Activated CD4-positive, alpha-beta memory T cell treated with anti-CD3 and anti-CD28 coated beads for 36 hours (primary cell): ENCODE results near the gene MRPS5. TPM values are rescaled to one million over a fixed set of nuclear protein-coding genes. Genes with fewer than 3 reads are reported as not detected.

Source experiments
- CTCF ChIA-PET: fragments of 350-600 bp; sonication (Branson Sonifier 250); formaldehyde crosslinking; loops from one replicate; lab custom pipeline; 2021; ENCODE audit warnings: antibody characterized with exemption, inconsistent platforms; lab: Charles Lee
- POLR2A ChIA-PET: fragments of 350-600 bp; sonication (Branson Sonifier 250); formaldehyde crosslinking; loops from one replicate; lab custom pipeline; 2021; ENCODE audit warnings: antibody characterized with exemption; lab: Charles Lee
- DNase-seq: peaks from one replicate; pipeline ENCODE4 v3.0.0-alpha.2; 2020
- H3K27ac Mint-ChIP-seq: one replicate; pipeline ENCODE4 v1.8.0; 2021; ENCODE audit warnings: mixed read lengths
- H3K27me3 Mint-ChIP-seq: one replicate; pipeline ENCODE4 v1.8.0; 2021; ENCODE audit warnings: mixed read lengths
- H3K36me3 Mint-ChIP-seq: one replicate; pipeline ENCODE4 v1.8.0; 2021; ENCODE audit warnings: mixed read lengths
- H3K4me1 Mint-ChIP-seq: one replicate; pipeline ENCODE4 v1.8.0; 2021; ENCODE audit warnings: low read depth, mixed read lengths
- H3K4me3 Mint-ChIP-seq: one replicate; pipeline ENCODE4 v1.8.0; 2021; ENCODE audit warnings: mild to moderate bottlenecking, mixed read lengths
- H3K9me3 Mint-ChIP-seq: one replicate; pipeline ENCODE4 v1.8.0; 2021; ENCODE audit warnings: mixed read lengths
- intact Hi-C: fragments of 100-400 bp; cut with micrococcal nuclease; formaldehyde crosslinking; loops from one replicate; pipeline ENCODE4 v1.15.1; 2023
- total RNA-seq, 2 experiments: library from RNA; stranded (reverse); gene quantifications; one replicate each; pipeline ENCODE4 v1.2.3, GENCODE V29; 2021

MRPS5 gene
- total RNA-seq, 2 experiments from 2014 or later = 79.3 to 82.3 TPM

DNA sequence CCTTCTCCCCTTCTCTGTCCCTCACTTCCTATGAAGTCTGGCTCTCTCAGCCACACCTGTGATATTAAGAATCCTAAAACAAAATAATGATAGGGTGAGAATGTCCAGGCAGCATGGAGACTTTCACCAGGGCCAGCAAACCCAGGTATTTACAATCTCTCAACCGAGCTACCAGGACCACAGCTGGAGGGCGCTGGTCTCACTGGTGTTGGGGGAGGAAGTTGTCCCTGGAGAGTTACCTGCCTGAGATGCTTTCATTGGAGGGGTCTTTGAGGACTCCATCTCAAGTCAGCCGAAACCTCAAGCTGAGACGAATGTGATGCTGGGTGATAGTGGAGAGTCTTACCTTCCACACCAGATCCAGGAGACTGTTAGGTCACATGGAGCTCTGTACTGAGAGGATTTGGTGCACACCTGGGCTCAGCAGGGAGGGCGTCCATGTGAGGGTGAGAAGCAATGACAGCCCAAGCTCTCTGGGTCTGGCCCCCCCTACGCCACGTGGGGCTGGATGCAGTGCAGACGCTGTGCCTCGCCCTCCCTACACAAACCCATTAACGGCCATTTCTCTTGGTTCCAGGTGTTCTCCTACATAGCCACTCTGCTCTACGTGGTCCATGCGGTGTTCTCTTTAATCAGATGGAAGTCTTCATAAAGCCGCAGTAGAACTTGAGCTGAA is 68.7 kb downstream of the MRPS5 start:
- no peak overlapping the region for H3K27ac Mint-ChIP-seq
- CTCF ChIA-PET = interaction anchor here (1.2 to 15.1 kb wide), 7 partner anchors 10 to 66 kb away, joined by 3 to 156 read pairs (median 12); partner anchors contain the start of gene MAL
- H3K27me3 Mint-ChIP-seq = no peaks in the 10 kb centered on the region
- peaks cover 16% of the 10 kb centered on the region for H3K36me3 Mint-ChIP-seq
- intact Hi-C loops = loop anchor here (1.0 to 2.0 kb wide), 2 partner anchors 14 to 31 kb away; no protein-coding TSS in a partner anchor
- no peak for DNase-seq
- no peak overlapping the region for H3K4me3 Mint-ChIP-seq
- POLR2A ChIA-PET = interaction anchor here (0.9 to 1.9 kb wide), 3 partner anchors 10 to 31 kb away, joined by 3 to 7 read pairs (median 3); no protein-coding TSS in a partner anchor
- H3K4me1 Mint-ChIP-seq = peaks cover 56% of the 10 kb centered on the region
- no peaks in the 10 kb centered on the region for H3K9me3 Mint-ChIP-seq

GRCh38 chr2:95052307-95052706 is 69.3 kb downstream of the MRPS5 start:
- POLR2A ChIA-PET = interaction anchor here (0.9 to 1.0 kb wide), 2 partner anchors 11 to 24 kb away, joined by 3 read pairs; no protein-coding TSS in a partner anchor
- no peak for DNase-seq
- H3K36me3 Mint-ChIP-seq = peaks cover 16% of the 10 kb centered on the region
- H3K9me3 Mint-ChIP-seq = no peaks in the 10 kb centered on the region
- H3K4me1 Mint-ChIP-seq = peaks cover 56% of the 10 kb centered on the region
- no peak overlapping the region for H3K4me3 Mint-ChIP-seq
- no peak overlapping the region for H3K27ac Mint-ChIP-seq
- CTCF ChIA-PET = interaction anchor here (2.3 to 15.1 kb wide), 4 partner anchors 10 to 28 kb away, joined by 12 to 156 read pairs (median 52); partner anchors contain the start of gene MAL
- H3K27me3 Mint-ChIP-seq = no peaks in the 10 kb centered on the region
- intact Hi-C loops = loop anchor here (2.0 kb wide), 1 partner anchor 14 kb away; no protein-coding TSS in a partner anchor

- Mint-ChIP-seq H3K9me3 (no peaks in the 10 kb centered on the region), H3K36me3 (peaks cover 16% of the 10 kb centered on the region), H3K27ac (peak overlapping the region; percentile 66), H3K27me3 (no peaks in the 10 kb centered on the region), H3K4me3 (no peak overlapping the region), H3K4me1 (peaks cover 62% of the 10 kb centered on the region)
- POLR2A ChIA-PET = interaction anchor here (1.0 kb wide), 1 partner anchor 24 kb away, joined by 3 read pairs; no protein-coding TSS in a partner anchor
- intact Hi-C loops = loop anchor here (2.0 kb wide), 1 partner anchor 13 kb away; no protein-coding TSS in a partner anchor
- CTCF ChIA-PET = interaction anchor here (0.6 to 15.1 kb wide), 4 partner anchors 9 to 617 kb away, joined by 3 to 156 read pairs (median 52); partner anchors contain the start of gene MAL
- DNase-seq = no peak
These were observed 70.0 kb downstream of the MRPS5 start for GRCh38 chr2:95051626-95052025.

- POLR2A ChIA-PET = no interaction called here
- peaks cover 59% of the 10 kb centered on the region for H3K4me1 Mint-ChIP-seq
- peak; percentile 39 for DNase-seq
- intact Hi-C loops = no loop called here
- CTCF ChIA-PET = interaction anchor here (0.7 to 15.1 kb wide), 4 partner anchors 9 to 65 kb away, joined by 4 to 156 read pairs (median 46); partner anchors contain the start of gene MAL
- peak overlapping the region; percentile 69 for H3K27ac Mint-ChIP-seq
- peaks cover 16% of the 10 kb centered on the region for H3K36me3 Mint-ChIP-seq
- H3K27me3 Mint-ChIP-seq = no peaks in the 10 kb centered on the region
- H3K4me3 Mint-ChIP-seq = no peak overlapping the region
- no peaks in the 10 kb centered on the region for H3K9me3 Mint-ChIP-seq
These were observed 71.0 kb downstream of the MRPS5 start for GRCh38 chr2:95050385-95051300.

DNA sequence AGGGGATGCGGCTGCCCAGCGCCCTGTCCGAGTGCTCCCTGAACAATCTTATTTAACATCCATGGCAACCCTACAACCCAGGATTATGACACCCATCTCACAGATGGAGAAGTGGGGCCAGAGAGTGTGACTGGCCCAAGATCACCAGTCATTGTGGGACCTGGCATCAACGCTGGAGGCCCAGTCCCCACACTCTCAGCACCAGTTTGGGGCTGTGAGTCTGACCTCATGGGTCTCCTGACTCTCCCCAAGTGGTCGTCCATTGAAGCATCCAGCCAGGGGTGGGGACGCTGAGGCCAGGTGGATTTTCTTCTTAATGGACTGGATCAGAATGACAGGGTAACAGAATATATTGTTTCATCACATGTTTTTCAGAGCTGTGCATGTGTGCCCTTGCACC is 71.6 kb downstream of the MRPS5 start:
- DNase-seq = no peak
- Mint-ChIP-seq H3K27ac (peak overlapping the region; percentile 69), H3K36me3 (peaks cover 16% of the 10 kb centered on the region), H3K4me3 (no peak overlapping the region), H3K9me3 (no peaks in the 10 kb centered on the region), H3K27me3 (no peaks in the 10 kb centered on the region), H3K4me1 (peaks cover 52% of the 10 kb centered on the region)
- intact Hi-C loops = no loop called here
- POLR2A ChIA-PET = no interaction called here
- CTCF ChIA-PET = interaction anchor here (1.4 to 15.1 kb wide), 3 partner anchors 8 to 27 kb away, joined by 4 to 156 read pairs (median 89); partner anchors contain the start of gene MAL

DNA sequence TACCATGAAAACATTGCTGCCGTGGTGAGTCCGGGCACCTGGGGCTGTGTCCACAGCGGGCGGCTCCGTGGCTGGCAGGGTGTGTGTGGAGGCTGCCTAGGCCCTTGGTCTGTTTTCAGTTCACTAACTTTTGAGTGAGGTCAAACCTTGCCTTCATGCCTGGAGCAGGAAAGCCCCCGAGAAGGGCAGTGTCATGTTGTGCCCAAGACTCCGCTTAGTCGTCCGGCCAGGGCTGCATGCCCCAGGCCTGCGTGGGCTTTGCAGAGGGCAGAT is 72.0 kb downstream of the MRPS5 start:
- Mint-ChIP-seq H3K9me3 (no peaks in the 10 kb centered on the region), H3K27ac (no peak overlapping the region), H3K36me3 (peaks cover 16% of the 10 kb centered on the region), H3K4me3 (no peak overlapping the region), H3K4me1 (peaks cover 50% of the 10 kb centered on the region), H3K27me3 (no peaks in the 10 kb centered on the region)
- POLR2A ChIA-PET = no interaction called here
- DNase-seq = no peak
- CTCF ChIA-PET = no interaction called here
- intact Hi-C loops = no loop called here

DNA sequence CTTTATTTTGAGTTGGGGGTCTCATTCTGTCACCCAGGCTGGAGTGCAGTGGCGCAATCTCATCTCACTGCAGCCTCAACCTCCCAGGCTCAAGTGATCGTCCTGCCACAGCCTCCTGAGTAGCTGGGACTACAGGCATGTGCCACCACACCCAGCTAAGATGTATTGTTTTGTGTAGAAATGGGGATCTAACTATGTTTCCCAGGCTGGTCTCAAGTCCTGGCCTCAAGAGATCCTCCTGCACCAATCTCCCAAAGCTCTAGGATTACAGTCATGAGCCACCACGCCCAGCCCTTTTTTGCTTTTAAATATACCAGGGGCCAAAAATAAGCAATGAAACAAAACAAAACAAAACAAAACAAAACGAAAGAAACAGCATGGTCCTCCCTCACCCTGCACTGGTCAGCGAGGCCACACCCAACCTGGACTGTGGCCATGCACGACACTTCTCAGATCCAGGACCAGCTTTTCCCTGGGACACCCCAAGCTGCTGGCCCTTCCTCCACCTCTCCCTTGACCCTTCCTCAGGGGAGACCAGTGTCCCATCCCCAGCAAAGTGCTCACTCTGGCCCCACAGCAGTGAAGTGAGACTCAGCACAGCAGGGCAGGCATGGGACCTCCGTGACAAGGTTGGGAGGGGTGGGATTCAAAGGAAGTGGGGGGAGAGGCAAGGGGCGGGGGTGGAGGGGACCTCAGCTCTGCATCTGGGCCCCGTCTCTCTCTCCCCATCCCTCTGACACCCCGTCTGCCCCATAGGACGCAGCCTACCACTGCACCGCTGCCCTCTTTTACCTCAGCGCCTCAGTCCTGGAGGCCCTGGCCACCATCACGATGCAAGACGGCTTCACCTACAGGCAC is 72.6 kb downstream of the MRPS5 start:
- intact Hi-C loops = no loop called here
- no peak for DNase-seq
- Mint-ChIP-seq H3K9me3 (no peaks in the 10 kb centered on the region), H3K4me3 (no peak overlapping the region), H3K36me3 (peaks cover 16% of the 10 kb centered on the region), H3K27me3 (no peaks in the 10 kb centered on the region), H3K4me1 (peaks cover 50% of the 10 kb centered on the region), H3K27ac (peak overlapping the region; percentile 28)
- ChIA-PET CTCF (interaction anchor here (0.6 to 1.2 kb wide), 2 partner anchors 9 to 27 kb away, joined by 3 read pairs; no protein-coding TSS in a partner anchor), POLR2A (no interaction called here)

DNA sequence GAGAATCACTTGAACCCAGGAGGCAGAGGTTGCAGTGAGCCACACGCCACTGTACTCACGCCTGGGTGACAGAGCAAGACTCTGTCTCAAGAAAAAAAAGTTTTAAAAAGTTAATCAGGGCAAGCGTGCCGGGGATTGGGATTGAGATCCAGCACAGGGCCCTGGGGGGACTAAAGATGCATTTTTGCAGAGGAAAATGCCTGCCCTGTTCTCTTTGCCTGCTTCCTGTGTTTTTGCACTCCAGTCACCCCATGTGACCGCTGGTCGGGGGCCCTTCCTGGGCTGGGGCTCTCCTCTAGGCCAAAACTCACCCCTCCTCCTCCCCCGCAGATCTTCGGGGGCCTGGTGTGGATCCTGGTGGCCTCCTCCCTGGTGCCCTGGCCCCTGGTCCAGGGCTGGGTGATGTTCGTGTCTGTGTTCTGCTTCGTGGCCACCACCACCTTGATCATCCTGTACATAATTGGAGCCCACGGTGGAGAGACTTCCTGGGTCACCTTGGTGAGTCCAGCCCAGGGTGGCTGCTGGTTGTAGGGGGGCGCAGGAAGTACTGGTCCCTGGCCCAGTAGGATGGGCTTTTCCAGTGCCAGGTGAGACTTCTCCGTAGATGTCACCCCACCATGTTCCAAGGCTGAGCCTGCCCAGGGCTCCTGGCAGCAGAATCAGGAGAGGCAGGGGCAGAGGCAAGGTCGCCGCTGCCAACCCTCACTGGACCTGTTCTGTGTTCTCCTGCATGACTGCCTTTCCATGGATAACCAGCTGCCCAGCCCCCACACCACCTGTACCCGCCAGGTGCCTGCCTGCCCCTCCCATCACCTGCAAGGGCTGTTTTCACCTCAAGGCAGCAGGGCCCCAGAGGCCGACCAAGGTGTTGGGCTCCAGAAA is 73.7 kb downstream of the MRPS5 start:
- Mint-ChIP-seq H3K36me3 (peaks cover 13% of the 10 kb centered on the region), H3K4me1 (peaks cover 56% of the 10 kb centered on the region), H3K4me3 (no peak overlapping the region), H3K27me3 (no peaks in the 10 kb centered on the region), H3K27ac (peak overlapping the region; percentile 45), H3K9me3 (no peaks in the 10 kb centered on the region)
- no peak for DNase-seq
- POLR2A ChIA-PET = no interaction called here
- intact Hi-C loops = no loop called here
- CTCF ChIA-PET = interaction anchor here (1.2 kb wide), 1 partner anchor 8 kb away, joined by 3 read pairs; no protein-coding TSS in a partner anchor

- CTCF ChIA-PET = no interaction called here
- H3K36me3 Mint-ChIP-seq = peaks cover 7% of the 10 kb centered on the region
- H3K4me1 Mint-ChIP-seq = peaks cover 65% of the 10 kb centered on the region
- no peaks in the 10 kb centered on the region for H3K27me3 Mint-ChIP-seq
- DNase-seq = no peak
- H3K27ac Mint-ChIP-seq = no peak overlapping the region
- H3K4me3 Mint-ChIP-seq = no peak overlapping the region
- no peaks in the 10 kb centered on the region for H3K9me3 Mint-ChIP-seq
- POLR2A ChIA-PET = no interaction called here
- intact Hi-C loops = no loop called here
These were observed 75.1 kb downstream of the MRPS5 start for GRCh38 chr2:95046371-95047112.

DNA sequence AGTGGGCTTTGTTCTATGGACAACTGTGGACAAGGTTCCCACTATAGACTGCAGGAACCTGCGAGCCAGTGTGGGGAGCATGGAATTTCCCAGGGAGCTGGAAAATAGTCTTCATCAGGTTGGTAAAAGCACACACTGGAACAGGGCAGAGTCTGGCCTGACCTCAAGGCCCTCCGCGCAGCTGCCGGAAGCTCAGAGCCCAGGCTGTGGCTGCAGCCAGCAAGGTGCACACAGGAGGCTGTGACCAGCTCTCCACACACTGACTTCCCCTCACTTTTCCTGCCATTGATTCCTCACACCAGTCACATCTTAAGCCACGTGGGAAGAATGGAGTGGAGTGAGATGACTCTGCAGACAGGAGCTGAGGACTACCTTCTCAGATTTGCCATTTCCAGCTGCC is 77.0 kb downstream of the MRPS5 start:
- CTCF ChIA-PET = interaction anchor here (1.3 to 7.0 kb wide), 3 partner anchors 21 to 88 kb away, joined by 5 to 49 read pairs (median 6); no protein-coding TSS in a partner anchor
- no peak overlapping the region for H3K27ac Mint-ChIP-seq

More for the DNA sequence above, 77.0 kb downstream of the MRPS5 start:
- peaks cover 63% of the 10 kb centered on the region for H3K4me1 Mint-ChIP-seq
- no peak for DNase-seq
- intact Hi-C loops = no loop called here
- no peaks in the 10 kb centered on the region for H3K9me3 Mint-ChIP-seq
- peaks cover 4% of the 10 kb centered on the region for H3K36me3 Mint-ChIP-seq
- no peaks in the 10 kb centered on the region for H3K27me3 Mint-ChIP-seq
- no peak overlapping the region for H3K4me3 Mint-ChIP-seq
- POLR2A ChIA-PET = interaction anchor here (1.7 kb wide), 1 partner anchor 19 kb away, joined by 8 read pairs; the partner anchor contains the start of gene MAL
